Measurements from ENCODE around the gene FSD1L.

FSD1L gene

DNA sequence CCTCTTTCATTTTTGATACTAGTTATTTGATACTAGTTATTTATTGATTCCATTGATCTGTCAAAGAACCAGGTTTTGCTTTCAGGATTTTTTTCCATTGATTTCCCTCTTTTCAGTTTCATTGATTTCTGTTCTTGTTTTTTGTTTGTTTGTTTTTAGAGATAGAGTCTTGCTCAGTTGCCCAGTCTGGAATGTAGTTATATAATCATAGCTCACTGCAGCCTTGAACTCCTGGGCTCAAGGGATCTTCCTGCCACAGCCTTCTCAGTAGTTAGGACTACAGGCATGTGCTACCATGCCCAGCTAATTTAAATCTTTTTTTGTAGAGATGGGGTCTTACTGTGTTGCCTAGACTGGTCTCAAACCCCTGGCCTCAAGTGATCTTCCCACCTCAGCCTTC is 49.9 kb downstream of the FSD1L start:
- ChIA-PET POLR2A (no interaction called here), CTCF (interaction anchor here (0.9 kb wide), 1 partner anchor 31 kb away, joined by 3 read pairs; no protein-coding TSS in a partner anchor)
- no peak for TF ChIP-seq CTCF (IDR thresholded peaks at IDR 0.05; ENCODE audit: control extremely low read depth, extremely low read depth, low read depth, missing control alignments)
- no peak for DNase-seq (ENCODE audit: extremely low spot score)

- peak; percentile 62 for DNase-seq (ENCODE audit: extremely low spot score)
- ChIA-PET POLR2A (no interaction called here), CTCF (interaction anchor here (0.7 to 1.6 kb wide), 8 partner anchors 11 to 57 kb away, joined by 3 to 8 read pairs (median 4); partner anchors contain the start of gene FSD1L)
- no peak for TF ChIP-seq CTCF (IDR thresholded peaks at IDR 0.05; ENCODE audit: control extremely low read depth, extremely low read depth, low read depth, missing control alignments)
These were observed 52.4 kb downstream of the FSD1L start for GRCh38 chr9:105500108-105500766.

DNA sequence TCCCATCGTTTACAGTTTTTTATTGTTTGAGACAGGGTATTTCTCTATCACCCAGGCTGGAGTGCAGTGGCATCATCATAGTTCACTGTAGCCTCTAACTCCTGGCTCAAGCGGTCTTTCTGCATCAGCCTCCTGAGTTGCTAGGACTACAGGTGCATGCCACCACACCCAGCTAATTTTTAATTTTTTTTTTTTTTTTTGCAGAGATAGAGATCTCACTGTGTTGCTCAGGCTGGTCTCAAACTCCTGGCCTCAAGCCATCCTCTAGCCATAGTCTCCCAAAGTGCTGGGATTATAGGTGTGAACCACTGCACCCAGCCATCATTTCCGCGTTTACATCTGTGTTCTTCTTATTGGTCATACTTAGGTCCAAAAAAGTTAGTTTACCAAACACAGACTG is 53.6 kb downstream of the FSD1L start:
- ChIA-PET CTCF (interaction anchor here (1.3 to 1.5 kb wide), 2 partner anchors 15 to 30 kb away, joined by 4 to 8 read pairs; no protein-coding TSS in a partner anchor), POLR2A (no interaction called here)
- no peak for TF ChIP-seq CTCF (IDR thresholded peaks at IDR 0.05; ENCODE audit: control extremely low read depth, extremely low read depth, low read depth, missing control alignments)
- no peak for DNase-seq (ENCODE audit: extremely low spot score)

DNA sequence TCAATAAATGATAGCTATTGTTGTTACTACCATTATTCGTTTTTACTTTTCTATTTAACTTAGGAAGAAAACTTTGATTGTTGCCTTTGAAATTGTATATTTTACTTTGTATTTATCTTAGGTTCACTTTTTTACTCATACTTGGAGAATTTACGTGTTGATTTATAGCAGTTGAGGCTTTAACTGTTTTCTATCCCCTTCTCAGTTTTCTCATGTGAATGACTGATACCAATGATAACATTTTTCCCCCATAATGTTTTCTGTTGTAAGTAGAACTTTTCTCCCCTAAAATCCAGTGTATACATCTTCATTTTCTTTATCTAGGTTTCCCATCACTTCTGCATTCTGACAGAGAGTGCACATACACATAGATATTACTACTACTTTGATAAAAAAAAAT is 54.4 kb downstream of the FSD1L start:
- CTCF ChIA-PET, result no interaction called here
- TF ChIP-seq CTCF (IDR thresholded peaks at IDR 0.05; ENCODE audit: control extremely low read depth, extremely low read depth, low read depth, missing control alignments), result no peak
- no peak for DNase-seq (ENCODE audit: extremely low spot score)
- POLR2A ChIA-PET, result no interaction called here

- DNase-seq (ENCODE audit: extremely low spot score), result no peak
- ChIA-PET CTCF (no interaction called here), POLR2A (no interaction called here)
- no peak for TF ChIP-seq CTCF (IDR thresholded peaks at IDR 0.05; ENCODE audit: control extremely low read depth, extremely low read depth, low read depth, missing control alignments)
These were observed 56.0 kb downstream of the FSD1L start for GRCh38 chr9:105503881-105504280.

GRCh38 chr9:105507096-105507790 is 59.4 kb downstream of the FSD1L start:
- no peak for DNase-seq (ENCODE audit: extremely low spot score)
- ChIA-PET CTCF (interaction anchor here (1.2 kb wide), 1 partner anchor 8 kb away, joined by 5 read pairs; no protein-coding TSS in a partner anchor), POLR2A (no interaction called here)
- TF ChIP-seq CTCF (IDR thresholded peaks at IDR 0.05; ENCODE audit: control extremely low read depth, extremely low read depth, low read depth, missing control alignments), result no peak
